ENCODE data around the gene CLTCL1.

DNA sequence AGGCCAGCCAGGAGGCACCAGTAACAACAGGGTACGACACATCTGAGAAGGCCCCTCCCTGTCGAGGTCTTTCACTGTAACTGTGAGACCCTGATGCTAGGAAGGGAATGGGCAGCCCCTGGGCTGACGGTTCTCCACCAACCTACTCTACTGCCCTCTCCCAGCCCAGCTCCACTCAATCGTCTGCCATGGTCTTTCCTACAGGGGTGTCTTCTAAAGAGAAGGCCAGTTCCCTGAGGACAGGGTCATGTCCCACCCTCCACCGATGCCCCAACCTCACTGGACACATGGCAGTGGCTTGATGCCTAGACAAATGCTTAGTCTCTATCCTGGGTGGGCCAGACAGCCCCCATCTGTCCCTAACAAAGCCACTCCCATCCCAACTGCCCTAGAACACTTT is 67.0 kb downstream of the CLTCL1 start:
- TF ChIP-seq, protein P1, sequence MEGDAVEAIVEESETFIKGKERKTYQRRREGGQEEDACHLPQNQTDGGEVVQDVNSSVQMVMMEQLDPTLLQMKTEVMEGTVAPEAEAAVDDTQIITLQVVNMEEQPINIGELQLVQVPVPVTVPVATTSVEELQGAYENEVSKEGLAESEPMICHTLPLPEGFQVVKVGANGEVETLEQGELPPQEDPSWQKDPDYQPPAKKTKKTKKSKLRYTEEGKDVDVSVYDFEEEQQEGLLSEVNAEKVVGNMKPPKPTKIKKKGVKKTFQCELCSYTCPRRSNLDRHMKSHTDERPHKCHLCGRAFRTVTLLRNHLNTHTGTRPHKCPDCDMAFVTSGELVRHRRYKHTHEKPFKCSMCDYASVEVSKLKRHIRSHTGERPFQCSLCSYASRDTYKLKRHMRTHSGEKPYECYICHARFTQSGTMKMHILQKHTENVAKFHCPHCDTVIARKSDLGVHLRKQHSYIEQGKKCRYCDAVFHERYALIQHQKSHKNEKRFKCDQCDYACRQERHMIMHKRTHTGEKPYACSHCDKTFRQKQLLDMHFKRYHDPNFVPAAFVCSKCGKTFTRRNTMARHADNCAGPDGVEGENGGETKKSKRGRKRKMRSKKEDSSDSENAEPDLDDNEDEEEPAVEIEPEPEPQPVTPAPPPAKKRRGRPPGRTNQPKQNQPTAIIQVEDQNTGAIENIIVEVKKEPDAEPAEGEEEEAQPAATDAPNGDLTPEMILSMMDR (IDR thresholded peaks at IDR 0.05): no peak
- TF ChIP-seq POLR2A (IDR thresholded peaks at IDR 0.05): no peak
